ENCODE data around the gene HMX3.

Gene HMX3

DNA sequence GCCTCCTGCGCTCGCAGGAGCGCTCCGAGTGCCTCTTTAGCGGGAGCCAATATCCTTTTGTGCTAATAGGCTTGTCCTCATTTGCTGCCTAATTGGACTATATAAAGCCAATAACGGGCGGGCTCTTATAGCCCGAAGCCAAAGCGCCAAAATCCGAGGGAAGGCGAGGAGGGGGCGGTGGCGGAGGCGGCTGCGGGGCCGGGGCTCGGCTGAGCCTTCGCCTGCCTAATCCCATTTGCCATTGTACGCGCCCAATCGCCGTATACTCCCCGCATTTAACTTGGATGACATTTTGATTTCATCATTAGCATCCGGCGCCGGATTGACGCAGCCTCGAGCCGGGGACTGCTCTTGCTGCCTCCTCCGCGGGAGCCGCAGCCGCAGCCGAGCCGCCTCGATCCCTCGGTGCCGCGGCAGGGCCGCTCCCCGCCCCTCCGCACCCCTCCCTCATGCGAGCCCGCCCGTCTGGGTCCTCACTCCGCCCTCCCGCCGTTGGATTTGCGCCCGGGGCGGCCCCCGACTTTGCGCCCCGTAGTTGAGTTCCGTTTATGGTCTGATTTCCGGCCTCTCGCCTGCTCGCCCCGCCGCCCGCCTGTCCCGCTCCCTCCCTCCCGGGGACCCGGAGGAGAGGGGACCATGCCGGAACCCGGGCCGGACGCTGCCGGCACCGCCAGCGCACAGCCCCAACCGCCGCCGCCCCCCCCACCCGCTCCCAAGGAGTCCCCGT lies at the start of gene HMX3:
Gene HMX3 (plus strand): TSS at position 556 of the 727 bp plus-strand sequence. CDS start 81 bp downstream, at position 637.
- TF ChIP-seq, protein P1, sequence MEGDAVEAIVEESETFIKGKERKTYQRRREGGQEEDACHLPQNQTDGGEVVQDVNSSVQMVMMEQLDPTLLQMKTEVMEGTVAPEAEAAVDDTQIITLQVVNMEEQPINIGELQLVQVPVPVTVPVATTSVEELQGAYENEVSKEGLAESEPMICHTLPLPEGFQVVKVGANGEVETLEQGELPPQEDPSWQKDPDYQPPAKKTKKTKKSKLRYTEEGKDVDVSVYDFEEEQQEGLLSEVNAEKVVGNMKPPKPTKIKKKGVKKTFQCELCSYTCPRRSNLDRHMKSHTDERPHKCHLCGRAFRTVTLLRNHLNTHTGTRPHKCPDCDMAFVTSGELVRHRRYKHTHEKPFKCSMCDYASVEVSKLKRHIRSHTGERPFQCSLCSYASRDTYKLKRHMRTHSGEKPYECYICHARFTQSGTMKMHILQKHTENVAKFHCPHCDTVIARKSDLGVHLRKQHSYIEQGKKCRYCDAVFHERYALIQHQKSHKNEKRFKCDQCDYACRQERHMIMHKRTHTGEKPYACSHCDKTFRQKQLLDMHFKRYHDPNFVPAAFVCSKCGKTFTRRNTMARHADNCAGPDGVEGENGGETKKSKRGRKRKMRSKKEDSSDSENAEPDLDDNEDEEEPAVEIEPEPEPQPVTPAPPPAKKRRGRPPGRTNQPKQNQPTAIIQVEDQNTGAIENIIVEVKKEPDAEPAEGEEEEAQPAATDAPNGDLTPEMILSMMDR (IDR thresholded peaks at IDR 0.05; ENCODE audit: extremely low read depth, insufficient read depth, missing control alignments): no peak
- DNase-seq (ENCODE audit: low spot score): peak; percentile 86
- in situ Hi-C loops (cut with MboI; ENCODE audit: low pct_unique_long_range_greater_than_20kb, low sequenced_read_pairs, unreplicated experiment): no loop called here

DNA sequence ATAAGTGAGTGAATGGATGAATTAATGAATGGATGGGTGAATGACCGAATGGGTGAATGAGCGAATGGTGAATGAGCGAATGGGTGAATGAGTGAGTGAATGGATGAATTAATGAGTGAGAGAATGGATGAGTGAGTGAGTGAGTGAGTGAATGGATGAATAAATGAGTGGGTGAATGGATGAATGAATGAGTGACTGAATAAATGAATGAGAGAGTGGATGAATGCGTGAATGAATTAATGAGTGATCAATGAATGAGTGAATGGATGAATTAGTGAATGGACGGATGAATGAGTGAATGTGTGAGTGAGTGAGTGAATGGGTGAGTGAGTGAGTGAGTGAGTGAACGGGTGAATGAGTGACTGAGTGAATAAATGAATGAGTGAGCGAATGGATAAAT lies 49.5 kb upstream of the HMX3 start:
- no peak for DNase-seq (ENCODE audit: low spot score)
- TF ChIP-seq, protein P1 (IDR thresholded peaks at IDR 0.05; ENCODE audit: extremely low read depth, insufficient read depth, missing control alignments): no peak
- in situ Hi-C loops (cut with MboI; ENCODE audit: low pct_unique_long_range_greater_than_20kb, low sequenced_read_pairs, unreplicated experiment): no loop called here

DNA sequence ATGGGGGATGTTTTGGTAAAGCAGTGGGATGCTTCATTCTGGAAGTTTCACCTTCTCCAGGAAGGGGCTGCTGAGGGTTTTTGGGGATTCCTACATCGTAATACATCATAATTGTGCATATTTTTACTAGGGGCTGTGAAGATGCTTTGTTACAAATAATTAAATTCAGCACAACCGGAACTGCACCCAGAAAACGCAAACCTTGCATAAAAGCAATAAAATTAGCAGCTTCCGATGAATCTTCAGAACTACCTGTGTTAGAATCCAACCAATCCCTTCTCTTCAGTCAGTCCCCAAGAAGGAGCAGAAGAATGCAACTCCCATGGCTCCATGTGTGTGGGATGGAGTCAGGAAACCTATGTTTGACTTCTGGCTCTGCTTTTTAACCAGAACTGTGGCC lies 48.4 kb upstream of the HMX3 start:
- TF ChIP-seq, protein P1 (IDR thresholded peaks at IDR 0.05; ENCODE audit: extremely low read depth, insufficient read depth, missing control alignments): no peak
- DNase-seq (ENCODE audit: low spot score): no peak
- in situ Hi-C loops (cut with MboI; ENCODE audit: low pct_unique_long_range_greater_than_20kb, low sequenced_read_pairs, unreplicated experiment): no loop called here

DNA sequence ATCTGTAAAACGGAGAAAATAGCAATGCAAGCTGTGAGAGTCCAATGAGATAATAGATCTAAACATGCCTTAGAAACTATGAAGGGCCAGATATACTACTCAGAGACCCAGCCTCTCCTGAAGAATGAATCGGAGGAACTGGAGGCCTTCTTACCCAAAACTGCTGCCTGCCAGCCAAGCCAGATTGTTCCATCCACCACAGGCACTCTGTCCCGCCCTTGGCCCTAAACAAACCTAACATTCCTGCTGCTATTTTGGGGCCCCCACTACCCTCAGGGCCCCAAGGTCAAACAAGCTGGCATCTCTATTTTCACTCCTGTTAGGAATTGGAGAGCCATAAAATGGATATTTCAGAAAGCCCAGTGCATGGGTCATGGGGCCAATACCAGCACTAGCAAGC lies 48.0 kb upstream of the HMX3 start:
- TF ChIP-seq, protein P1 (IDR thresholded peaks at IDR 0.05; ENCODE audit: extremely low read depth, insufficient read depth, missing control alignments): no peak
- in situ Hi-C loops (cut with MboI; ENCODE audit: low pct_unique_long_range_greater_than_20kb, low sequenced_read_pairs, unreplicated experiment): no loop called here
- DNase-seq (ENCODE audit: low spot score): no peak

DNA sequence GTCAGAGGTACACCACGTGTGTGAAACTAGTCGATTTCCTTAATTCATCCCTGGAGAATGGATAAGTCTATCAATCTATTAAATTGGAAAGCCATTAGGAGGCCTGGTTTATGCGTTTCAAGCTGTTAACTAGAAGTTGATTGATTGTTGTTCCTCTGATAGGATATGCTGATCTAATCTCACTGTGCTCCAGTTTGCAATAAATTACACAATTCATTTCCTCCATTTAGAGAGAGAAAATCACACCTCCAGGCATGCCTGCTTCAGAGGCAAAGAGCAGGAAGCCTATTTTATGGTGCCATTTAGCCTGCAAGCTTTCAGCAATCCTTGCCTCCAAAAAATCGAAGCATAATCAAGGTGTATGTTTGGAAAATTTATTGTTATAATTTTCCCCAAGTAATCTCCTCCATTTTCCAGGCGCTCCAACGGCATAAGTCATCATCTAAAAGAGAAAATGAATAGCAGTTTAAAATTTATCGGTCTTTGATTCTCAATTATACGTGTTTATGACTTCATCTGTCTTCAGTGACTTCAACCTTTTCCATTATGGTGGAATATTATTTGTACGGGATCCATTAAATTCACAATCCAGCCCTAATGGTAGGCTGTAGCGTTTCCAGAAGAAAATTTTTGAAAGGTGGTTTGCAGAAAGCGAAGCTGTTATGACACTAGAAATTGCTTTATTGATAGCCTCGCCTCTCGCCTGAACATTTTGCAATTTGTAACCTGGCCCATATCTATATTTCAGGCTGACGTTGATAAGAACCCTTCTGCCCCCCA lies 42.9 kb upstream of the HMX3 start:
- no peak for DNase-seq (ENCODE audit: low spot score)
- TF ChIP-seq, protein P1 (IDR thresholded peaks at IDR 0.05; ENCODE audit: extremely low read depth, insufficient read depth, missing control alignments): no peak
- in situ Hi-C loops (cut with MboI; ENCODE audit: low pct_unique_long_range_greater_than_20kb, low sequenced_read_pairs, unreplicated experiment): no loop called here

DNA sequence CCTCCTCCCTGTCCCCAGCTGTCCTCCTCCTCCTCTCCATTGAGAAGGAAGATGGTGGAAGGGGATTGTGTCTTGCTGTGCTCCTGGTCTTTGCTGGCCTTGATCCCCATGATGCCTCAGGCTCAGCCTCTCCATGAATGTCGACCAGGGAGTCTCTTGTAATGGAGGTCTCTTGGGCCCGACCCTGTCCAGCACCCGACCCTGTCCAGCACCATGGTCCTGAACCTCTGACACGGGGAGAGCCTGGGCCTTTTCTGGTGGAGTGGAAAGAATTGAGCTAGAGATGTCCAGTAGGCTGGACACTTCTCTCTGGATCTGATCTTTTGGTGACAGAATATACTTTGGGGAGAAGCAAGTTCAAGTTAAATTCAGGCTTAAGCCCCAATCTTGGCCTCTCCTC lies 42.3 kb upstream of the HMX3 start:
- no peak for DNase-seq (ENCODE audit: low spot score)
- TF ChIP-seq, protein P1 (IDR thresholded peaks at IDR 0.05; ENCODE audit: extremely low read depth, insufficient read depth, missing control alignments): no peak
- in situ Hi-C loops (cut with MboI; ENCODE audit: low pct_unique_long_range_greater_than_20kb, low sequenced_read_pairs, unreplicated experiment): no loop called here

All from GM13977 (cell line).